ENCODE measurements around the gene EFCC1. TPM values are rescaled to one million over a fixed set of nuclear protein-coding genes. Genes with fewer than 3 reads are reported as not detected.

Gene EFCC1
- total and polyA plus RNA-seq, 5 donors from 2014 or later, result 0.15 TPM; not detected in 4

DNA sequence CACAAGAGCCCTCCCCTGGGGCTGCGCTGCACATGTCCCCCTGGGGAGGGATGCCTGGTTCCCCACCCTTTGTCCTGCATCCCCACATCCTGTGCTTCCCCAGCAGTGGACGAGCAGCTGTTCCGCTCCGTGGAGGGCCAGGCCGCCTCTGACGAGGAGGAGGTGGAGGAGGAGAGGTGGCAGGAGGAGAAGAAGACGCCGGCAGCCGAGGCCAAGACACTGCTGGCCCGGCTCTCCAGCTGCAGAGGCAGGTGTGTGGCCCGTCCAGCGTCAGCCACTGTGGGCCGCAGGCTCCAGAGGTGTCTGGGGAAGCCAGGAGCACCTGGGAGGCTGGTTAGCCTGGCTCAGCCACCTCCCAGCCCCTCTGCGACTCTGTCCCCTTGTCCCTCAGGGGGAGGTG is 31.6 kb downstream of the EFCC1 start:
- no peak overlapping the region for H3K4me3 Mint-ChIP-seq
- H3K9me3 Mint-ChIP-seq, result no peaks in the 10 kb centered on the region

DNA sequence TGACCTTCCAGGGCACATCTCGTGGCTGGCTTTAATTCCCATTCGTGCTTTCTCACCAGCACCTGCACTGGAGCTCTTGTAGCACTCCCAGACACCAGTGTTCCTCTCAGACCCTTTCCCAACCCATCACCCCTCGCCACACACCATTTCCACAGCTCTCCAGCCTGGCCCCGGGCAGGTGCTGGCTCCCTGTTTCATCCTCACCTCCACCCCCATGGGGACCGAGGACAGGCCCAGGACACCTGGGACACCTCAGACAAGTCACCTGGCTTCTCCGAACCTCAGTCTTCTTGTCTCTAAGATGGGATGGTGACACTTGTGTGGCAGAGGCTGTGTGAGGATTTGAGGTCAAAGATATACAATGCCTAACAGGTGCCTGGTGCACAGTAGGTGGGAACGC is 32.0 kb downstream of the EFCC1 start:
- Mint-ChIP-seq H3K9me3 (no peaks in the 10 kb centered on the region), H3K4me1 (no peaks in the 10 kb centered on the region), H3K36me3 (no peaks in the 10 kb centered on the region), H3K27ac (no peak overlapping the region), H3K27me3 (peaks cover 16% of the 10 kb centered on the region), H3K4me3 (no peak overlapping the region)
- H3K27ac ChIP-seq (ENCODE audit: insufficient read depth, low read length, poor library complexity, severe bottlenecking), result no peak overlapping the region
- no peak for DNase-seq
- no peak for ATAC-seq (ENCODE audit: low read depth in 2 of 2)
- H3K27me3 ChIP-seq (ENCODE audit: control insufficient read depth, insufficient read depth, low read length), result no peaks in the 10 kb centered on the region
- H3K4me1 ChIP-seq (ENCODE audit: control insufficient read depth, insufficient read depth, low read length, poor library complexity, severe bottlenecking), result no peaks in the 10 kb centered on the region
- H3K9me3 ChIP-seq (ENCODE audit: control insufficient read depth in 2 of 2, low read length in 2 of 2), result no peaks in the 10 kb centered on the region
- H3K4me3 ChIP-seq (ENCODE audit: low read depth, low read length), result no peak overlapping the region
- H3K36me3 ChIP-seq (ENCODE audit: control insufficient read depth, insufficient read depth, low read length), result no peaks in the 10 kb centered on the region

More for the DNA sequence above, 31.6 kb downstream of the EFCC1 start:
- Histone ChIP-seq H3K36me3 (ENCODE audit: control insufficient read depth, insufficient read depth, low read length) (no peaks in the 10 kb centered on the region), H3K27ac (ENCODE audit: insufficient read depth, low read length, poor library complexity, severe bottlenecking) (no peak overlapping the region), H3K9me3 (ENCODE audit: control insufficient read depth in 2 of 2, low read length in 2 of 2) (no peaks in the 10 kb centered on the region), H3K27me3 (ENCODE audit: control insufficient read depth, insufficient read depth, low read length) (no peaks in the 10 kb centered on the region), H3K4me1 (ENCODE audit: control insufficient read depth, insufficient read depth, low read length, poor library complexity, severe bottlenecking) (no peaks in the 10 kb centered on the region), H3K4me3 (ENCODE audit: low read depth, low read length) (no peak overlapping the region)
- Mint-ChIP-seq H3K27me3 (peaks cover 16% of the 10 kb centered on the region), H3K36me3 (no peaks in the 10 kb centered on the region), H3K4me1 (no peaks in the 10 kb centered on the region), H3K27ac (no peak overlapping the region)
- DNase-seq (no peak), ATAC-seq (ENCODE audit: low read depth in 2 of 2) (no peak)

DNA sequence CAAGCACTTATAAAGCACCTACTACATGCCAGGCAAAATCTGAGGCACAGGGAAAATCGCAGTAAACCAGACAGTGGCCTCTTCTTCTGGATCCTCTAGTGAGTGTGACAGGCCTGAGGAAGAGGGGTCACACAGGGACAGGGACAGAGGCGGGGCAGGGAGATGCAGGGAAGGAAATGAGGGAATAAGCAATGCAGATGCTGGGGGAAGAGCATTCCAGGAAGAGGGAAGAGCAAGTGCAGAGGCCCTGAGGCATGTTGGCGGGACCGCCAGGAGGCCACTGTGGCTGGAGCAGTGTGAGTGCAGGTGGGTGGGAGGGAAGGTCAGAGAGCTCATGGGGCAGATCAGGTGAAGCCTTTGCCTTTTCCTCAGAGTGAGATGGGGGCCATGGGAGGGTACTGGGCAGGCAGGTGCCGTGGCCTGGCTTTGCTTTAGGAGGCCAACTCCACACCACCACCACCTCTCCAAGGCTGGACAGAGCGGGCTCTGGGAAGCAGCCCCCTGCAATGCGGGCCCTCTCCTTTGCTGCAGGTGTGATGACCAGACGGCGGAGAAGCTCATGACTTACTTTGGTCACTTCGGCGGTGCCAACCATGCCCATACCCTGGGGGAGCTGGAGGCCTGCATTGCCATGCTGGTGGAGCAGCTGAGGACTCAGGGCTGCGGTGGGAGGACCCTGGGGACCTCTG is 32.7 kb downstream of the EFCC1 start:
- no peak overlapping the region for H3K27ac ChIP-seq (ENCODE audit: insufficient read depth, low read length, poor library complexity, severe bottlenecking)
- H3K9me3 ChIP-seq (ENCODE audit: control insufficient read depth in 2 of 2, low read length in 2 of 2), result no peaks in the 10 kb centered on the region
- no peak overlapping the region for H3K4me3 Mint-ChIP-seq
- no peak for ATAC-seq (ENCODE audit: low read depth in 2 of 2)
- no peaks in the 10 kb centered on the region for H3K27me3 ChIP-seq (ENCODE audit: control insufficient read depth, insufficient read depth, low read length)
- peaks cover 16% of the 10 kb centered on the region for H3K27me3 Mint-ChIP-seq
- H3K36me3 ChIP-seq (ENCODE audit: control insufficient read depth, insufficient read depth, low read length), result no peaks in the 10 kb centered on the region
- H3K4me1 ChIP-seq (ENCODE audit: control insufficient read depth, insufficient read depth, low read length, poor library complexity, severe bottlenecking), result no peaks in the 10 kb centered on the region
- no peaks in the 10 kb centered on the region for H3K4me1 Mint-ChIP-seq
- H3K27ac Mint-ChIP-seq, result no peak overlapping the region
- no peaks in the 10 kb centered on the region for H3K9me3 Mint-ChIP-seq
- DNase-seq, result no peak
- no peaks in the 10 kb centered on the region for H3K36me3 Mint-ChIP-seq
- no peak overlapping the region for H3K4me3 ChIP-seq (ENCODE audit: low read depth, low read length)

DNA sequence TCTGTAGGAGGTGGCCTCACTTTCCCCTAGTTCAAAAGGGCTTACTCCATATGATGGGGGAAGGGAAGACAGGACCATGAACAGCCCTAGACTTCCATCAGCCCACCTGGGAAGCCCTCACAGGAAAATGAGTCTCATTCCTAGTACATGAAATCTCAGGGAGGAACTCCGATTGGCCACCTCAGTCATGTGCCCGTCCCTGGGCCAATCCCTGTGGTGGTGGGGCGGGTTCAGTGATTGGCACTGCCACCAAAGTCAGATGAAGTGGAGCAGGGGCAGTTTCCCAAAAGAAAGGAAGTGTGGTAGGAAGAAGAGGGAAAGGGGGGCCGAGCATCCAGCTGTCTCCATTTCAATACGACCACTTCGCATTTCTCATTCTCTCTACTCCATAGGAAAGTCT is 33.5 kb downstream of the EFCC1 start:
- no peaks in the 10 kb centered on the region for H3K9me3 ChIP-seq (ENCODE audit: control insufficient read depth in 2 of 2, low read length in 2 of 2)
- Mint-ChIP-seq H3K36me3 (no peaks in the 10 kb centered on the region), H3K9me3 (no peaks in the 10 kb centered on the region), H3K27ac (no peak overlapping the region), H3K4me1 (no peaks in the 10 kb centered on the region), H3K27me3 (peaks cover 16% of the 10 kb centered on the region), H3K4me3 (no peak overlapping the region)
- ATAC-seq (ENCODE audit: low read depth in 2 of 2) (no peak), DNase-seq (no peak)
- H3K27ac ChIP-seq (ENCODE audit: insufficient read depth, low read length, poor library complexity, severe bottlenecking), result no peak overlapping the region
- no peaks in the 10 kb centered on the region for H3K27me3 ChIP-seq (ENCODE audit: control insufficient read depth, insufficient read depth, low read length)
- no peak overlapping the region for H3K4me3 ChIP-seq (ENCODE audit: low read depth, low read length)
- H3K36me3 ChIP-seq (ENCODE audit: control insufficient read depth, insufficient read depth, low read length), result no peaks in the 10 kb centered on the region
- H3K4me1 ChIP-seq (ENCODE audit: control insufficient read depth, insufficient read depth, low read length, poor library complexity, severe bottlenecking), result no peaks in the 10 kb centered on the region

DNA sequence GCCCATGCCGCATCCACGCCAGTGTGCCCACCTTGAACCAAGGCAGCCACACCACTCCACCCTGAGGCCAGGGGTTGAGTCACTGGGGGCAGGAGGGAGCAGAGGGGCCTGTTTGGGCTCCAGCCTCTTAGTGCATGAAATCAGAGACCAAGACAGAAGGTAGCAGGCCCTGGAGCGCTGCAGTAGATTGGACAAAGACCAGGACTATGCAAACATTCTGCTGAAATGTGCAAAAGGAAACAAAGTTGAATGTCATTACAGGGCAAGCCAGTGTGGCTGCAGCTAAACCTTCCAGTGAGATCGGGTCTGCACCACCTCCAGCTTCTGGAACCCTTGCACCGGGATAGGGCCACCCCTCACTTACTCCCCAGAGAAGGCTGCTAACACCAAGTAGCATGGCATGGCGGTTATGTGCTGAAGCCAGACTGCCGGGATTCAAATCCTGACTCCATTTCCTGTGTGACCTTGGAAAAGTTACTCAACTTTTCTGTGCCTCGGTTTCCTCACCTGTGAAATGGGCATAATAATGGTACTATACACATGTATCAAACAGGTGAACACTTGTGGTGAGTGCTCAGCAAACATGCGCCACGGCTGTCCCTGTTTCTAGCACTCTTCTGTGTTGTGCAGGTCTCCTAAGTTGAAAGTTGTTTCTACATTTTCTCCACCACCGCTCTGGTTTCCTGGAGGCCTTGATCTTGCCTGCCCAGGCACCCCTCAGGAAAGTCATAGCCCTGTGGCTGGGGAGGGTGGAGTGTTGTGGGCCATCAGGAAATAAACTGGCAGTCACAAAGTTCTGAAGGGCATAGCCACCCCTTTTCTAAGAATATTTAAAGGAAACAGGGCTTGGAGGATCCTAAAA is 34.5 kb downstream of the EFCC1 start:
- Mint-ChIP-seq H3K4me3 (no peak overlapping the region), H3K4me1 (no peaks in the 10 kb centered on the region), H3K27ac (no peak overlapping the region), H3K27me3 (peaks cover 24% of the 10 kb centered on the region), H3K36me3 (no peaks in the 10 kb centered on the region), H3K9me3 (no peaks in the 10 kb centered on the region)
- H3K4me1 ChIP-seq (ENCODE audit: control insufficient read depth, insufficient read depth, low read length, poor library complexity, severe bottlenecking), result no peaks in the 10 kb centered on the region
- no peaks in the 10 kb centered on the region for H3K9me3 ChIP-seq (ENCODE audit: control insufficient read depth in 2 of 2, low read length in 2 of 2)
- no peak overlapping the region for H3K27ac ChIP-seq (ENCODE audit: insufficient read depth, low read length, poor library complexity, severe bottlenecking)
- no peak overlapping the region for H3K4me3 ChIP-seq (ENCODE audit: low read depth, low read length)
- H3K27me3 ChIP-seq (ENCODE audit: control insufficient read depth, insufficient read depth, low read length), result no peaks in the 10 kb centered on the region
- no peaks in the 10 kb centered on the region for H3K36me3 ChIP-seq (ENCODE audit: control insufficient read depth, insufficient read depth, low read length)
- DNase-seq, result no peak
- ATAC-seq (ENCODE audit: low read depth in 2 of 2), result no peak

DNA sequence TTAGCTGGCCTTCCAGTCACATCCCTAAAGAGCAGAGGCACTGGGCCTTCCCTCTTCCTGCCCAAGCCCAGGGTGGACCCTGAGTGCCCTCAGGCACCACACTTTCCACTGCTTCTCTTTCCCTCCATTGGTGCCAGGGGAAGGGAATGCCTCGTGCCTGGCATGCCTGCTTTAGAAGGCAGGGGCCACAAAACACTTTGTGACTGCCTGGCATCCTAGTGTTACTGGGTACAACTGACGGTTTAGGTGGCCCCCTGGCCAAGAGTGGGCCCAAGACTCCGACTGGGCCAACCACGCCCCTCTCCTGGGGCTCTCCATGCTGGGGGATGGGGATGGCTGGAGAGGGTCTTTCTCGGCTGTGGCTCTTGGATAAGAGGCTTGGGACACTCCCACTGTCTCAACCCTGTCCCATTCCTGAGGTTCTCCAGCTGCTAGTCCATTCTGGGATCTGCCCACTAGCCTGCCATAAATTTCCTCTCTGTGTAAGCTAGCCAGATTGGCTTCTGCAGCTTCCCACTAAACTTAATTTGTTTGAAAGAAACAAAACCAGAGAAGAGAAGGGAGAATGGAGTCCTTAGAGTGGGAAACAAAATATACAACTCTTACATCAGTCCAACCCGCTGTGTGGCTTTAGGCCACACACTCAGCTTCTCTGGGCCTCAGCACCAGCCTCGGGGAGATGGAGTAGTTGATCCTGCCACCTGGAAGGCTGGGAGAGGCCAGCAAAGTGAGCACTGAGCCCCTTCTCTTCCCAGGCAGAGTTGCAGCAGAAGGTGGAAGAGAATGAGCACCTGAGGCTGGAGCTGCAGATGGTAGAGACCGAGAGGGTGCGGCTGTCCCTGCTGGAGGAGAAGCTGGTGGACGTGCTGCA is 35.4 kb downstream of the EFCC1 start:
- Mint-ChIP-seq H3K4me1 (no peaks in the 10 kb centered on the region), H3K4me3 (no peak overlapping the region), H3K27ac (no peak overlapping the region), H3K27me3 (peaks cover 27% of the 10 kb centered on the region), H3K36me3 (no peaks in the 10 kb centered on the region), H3K9me3 (no peaks in the 10 kb centered on the region)
- Histone ChIP-seq H3K27me3 (ENCODE audit: control insufficient read depth, insufficient read depth, low read length) (no peaks in the 10 kb centered on the region), H3K27ac (ENCODE audit: insufficient read depth, low read length, poor library complexity, severe bottlenecking) (no peak overlapping the region), H3K4me1 (ENCODE audit: control insufficient read depth, insufficient read depth, low read length, poor library complexity, severe bottlenecking) (no peaks in the 10 kb centered on the region), H3K9me3 (ENCODE audit: control insufficient read depth in 2 of 2, low read length in 2 of 2) (no peaks in the 10 kb centered on the region), H3K36me3 (ENCODE audit: control insufficient read depth, insufficient read depth, low read length) (no peaks in the 10 kb centered on the region), H3K4me3 (ENCODE audit: low read depth, low read length) (no peak overlapping the region)
- no peak for DNase-seq
- ATAC-seq (ENCODE audit: low read depth in 2 of 2), result no peak

DNA sequence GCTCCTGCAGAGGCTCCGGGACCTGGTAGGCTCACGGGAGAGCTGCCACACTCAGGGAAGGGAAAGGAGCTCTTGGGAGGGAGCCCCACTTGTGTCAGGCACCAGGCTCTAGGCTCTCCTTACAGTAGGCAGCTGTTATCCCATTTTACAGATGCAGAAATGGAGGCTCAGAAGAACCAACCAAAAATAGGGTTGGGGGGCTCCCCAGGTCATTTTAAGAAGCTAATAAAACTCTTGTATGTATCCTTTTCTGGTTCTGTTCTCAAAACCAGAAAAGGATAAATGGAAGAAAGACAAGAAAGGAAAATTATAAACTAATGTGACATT is 36.0 kb downstream of the EFCC1 start:
- Histone ChIP-seq H3K4me1 (ENCODE audit: control insufficient read depth, insufficient read depth, low read length, poor library complexity, severe bottlenecking) (no peaks in the 10 kb centered on the region), H3K27me3 (ENCODE audit: control insufficient read depth, insufficient read depth, low read length) (no peaks in the 10 kb centered on the region), H3K9me3 (ENCODE audit: control insufficient read depth in 2 of 2, low read length in 2 of 2) (no peaks in the 10 kb centered on the region), H3K27ac (ENCODE audit: insufficient read depth, low read length, poor library complexity, severe bottlenecking) (no peak overlapping the region), H3K4me3 (ENCODE audit: low read depth, low read length) (no peak overlapping the region), H3K36me3 (ENCODE audit: control insufficient read depth, insufficient read depth, low read length) (no peaks in the 10 kb centered on the region)
- no peak for ATAC-seq (ENCODE audit: low read depth in 2 of 2)
- Mint-ChIP-seq H3K4me1 (no peaks in the 10 kb centered on the region), H3K27ac (no peak overlapping the region), H3K36me3 (peaks cover 1% of the 10 kb centered on the region), H3K27me3 (peaks cover 33% of the 10 kb centered on the region), H3K9me3 (no peaks in the 10 kb centered on the region), H3K4me3 (no peak overlapping the region)
- no peak for DNase-seq
